Naive thymus-derived CD4-positive, alpha-beta T cell (primary cell): ENCODE results near the gene RRP9. TPM values are rescaled to one million over a fixed set of nuclear protein-coding genes. Genes with fewer than 3 reads are reported as not detected.

Source experiments
- ATAC-seq: fragments of 150-1000 bp; cut with Tn5 transposase; 2 replicates; pipeline ENCODE4 v1.10.0; 2021; ENCODE audit warnings: mild to moderate bottlenecking, moderate library complexity
- CTCF ChIA-PET: fragments of 350-600 bp; sonication (Branson Sonifier 250); formaldehyde crosslinking; loops from one replicate; lab custom pipeline; 2021; ENCODE audit warnings: antibody characterized with exemption; lab: Charles Lee
- POLR2A ChIA-PET: fragments of 350-600 bp; sonication (Branson Sonifier 250); formaldehyde crosslinking; loops from one replicate; lab custom pipeline; 2021; ENCODE audit warnings: antibody characterized with exemption, inconsistent platforms; lab: Charles Lee
- DNase-seq, 9 donors: peaks; one replicate each; pipeline versions ENCODE4 v3.0.0 to v3.0.0-alpha.2; 2020 to 2022; ENCODE audit warnings: mixed read lengths in 1 of 9
- H3K27ac ChIP-seq: one replicate; pipeline ENCODE4 v1.7.0; 2013; ENCODE audit warnings: mild to moderate bottlenecking, low read depth, low read length, moderate library complexity
- H3K27me3 ChIP-seq, 2 donors: one replicate each; pipeline ENCODE4 v1.7.0; 2013; ENCODE audit warnings: low read length in 2 of 2, mild to moderate bottlenecking in 2 of 2, moderate library complexity in 2 of 2; ENCODE audit not compliant: control insufficient read depth in 2 of 2, insufficient read depth in 2 of 2
- H3K36me3 ChIP-seq, 3 experiments: 1 replicate in 2 of 3; 2 replicates in 1 of 3; pipeline ENCODE4 v1.7.0; 2013; ENCODE audit warnings: low read length in 3 of 3, mild to moderate bottlenecking in 3 of 3, moderate library complexity in 1 of 3; ENCODE audit not compliant: insufficient read depth in 3 of 3, control insufficient read depth in 2 of 3
- H3K4me1 ChIP-seq, 2 donors: one replicate each; pipeline ENCODE4 v1.7.0; 2013; ENCODE audit warnings: low read length in 2 of 2, mild to moderate bottlenecking in 2 of 2, moderate library complexity in 1 of 2; ENCODE audit not compliant: control insufficient read depth in 2 of 2, insufficient read depth in 2 of 2
- H3K4me3 ChIP-seq: 2 replicates; pipeline ENCODE4 v1.7.0; 2013; ENCODE audit warnings: mild to moderate bottlenecking, low read length
- H3K9me3 ChIP-seq, 3 experiments: 1 replicate in 2 of 3; 2 replicates in 1 of 3; pipeline ENCODE4 v1.7.0; 2013; ENCODE audit warnings: low read length in 3 of 3; ENCODE audit not compliant: control insufficient read depth in 2 of 3
- H3K27ac Mint-ChIP-seq, 9 donors: one replicate each; pipeline ENCODE4 v1.8.0; 2020 to 2022; ENCODE audit warnings: mixed read lengths in 9 of 9, mild to moderate bottlenecking in 8 of 9, moderate library complexity in 5 of 9, inconsistent platforms in 2 of 9
- H3K27me3 Mint-ChIP-seq, 5 donors: one replicate each; pipeline ENCODE4 v1.8.0; 2021 to 2022; ENCODE audit warnings: mixed read lengths in 5 of 5, mild to moderate bottlenecking in 1 of 5
- H3K36me3 Mint-ChIP-seq, 5 donors: one replicate each; pipeline ENCODE4 v1.8.0; 2020 to 2022; ENCODE audit warnings: mixed read lengths in 5 of 5, mild to moderate bottlenecking in 3 of 5, inconsistent platforms in 1 of 5
- H3K4me1 Mint-ChIP-seq, 7 donors: one replicate each; pipeline ENCODE4 v1.8.0; 2020 to 2022; ENCODE audit warnings: mixed read lengths in 7 of 7, mild to moderate bottlenecking in 3 of 7, inconsistent platforms in 1 of 7
- H3K4me3 Mint-ChIP-seq, 10 donors: one replicate each; pipeline ENCODE4 v1.8.0; 2020 to 2022; ENCODE audit warnings: mild to moderate bottlenecking in 10 of 10, mixed read lengths in 10 of 10, moderate library complexity in 6 of 10, inconsistent platforms in 2 of 10
- H3K9me3 Mint-ChIP-seq, 11 donors: one replicate each; pipeline ENCODE4 v1.8.0; 2020 to 2022; ENCODE audit warnings: mixed read lengths in 11 of 11, mild to moderate bottlenecking in 4 of 11, inconsistent platforms in 1 of 11, moderate library complexity in 1 of 11
- intact Hi-C, 2 donors: fragments of 100-400 bp; cut with micrococcal nuclease; formaldehyde crosslinking; loops; one replicate each; pipeline ENCODE4 v1.15.1; 2023
- polyA plus RNA-seq, 2 donors: library from polyadenylated mRNA; unstranded; fragments of 300-500 nt; fragmentation: Illumina TruSeq; gene quantifications; one replicate each; pipeline ENCODE4 v1.2.3, GENCODE V29; 2021
- total RNA-seq, 6 experiments: library from RNA in 5 of 6; stranded (reverse) in 5 of 6; gene quantifications; 1 replicate in 5 of 6; 2 replicates in 1 of 6; pipeline ENCODE4 v1.2.3 and lab custom pipeline; 2021 to 2026

The RRP9 gene
- total and polyA plus RNA-seq, 7 experiments from 2014 or later, result 10.2 to 34.2 (median 18.6) TPM

GRCh38 chr3:51938780-51939425, 2.8 kb downstream of the RRP9 start:
- ChIA-PET CTCF (interaction anchor here (1.7 kb wide), 1 partner anchor 439 kb away, joined by 6 read pairs; the partner anchor contains the start of gene DCAF1), POLR2A (no interaction called here)
- H3K36me3 Mint-ChIP-seq, result peaks cover 0 to 35% (median 5%) of the 10 kb centered on the region in 5 donors
- Histone ChIP-seq H3K36me3 (peaks cover 0 to 50% (median 11%) of the 10 kb centered on the region in 3 experiments), H3K4me3 (no peak overlapping the region), H3K9me3 (no peaks in the 10 kb centered on the region), H3K4me1 (peaks cover 19 to 23% of the 10 kb centered on the region in 2 donors), H3K27me3 (no peaks in the 10 kb centered on the region), H3K27ac (no peak overlapping the region)
- no peak for DNase-seq
- H3K27ac Mint-ChIP-seq, result peak overlapping the region in 3 of 9 donors; percentile 1 to 20 (median 9)
- peak overlapping the region in 5 of 10 donors; percentile 1 to 50 (median 22) for H3K4me3 Mint-ChIP-seq
- intact Hi-C loops, result no loop called here
- no peaks in the 10 kb centered on the region for H3K9me3 Mint-ChIP-seq
- no peaks in the 10 kb centered on the region for H3K27me3 Mint-ChIP-seq
- no peak for ATAC-seq
- peaks cover 19 to 40% (median 31%) of the 10 kb centered on the region in 7 donors for H3K4me1 Mint-ChIP-seq

GRCh38 chr3:51937611-51938450, 3.9 kb downstream of the RRP9 start:
- Mint-ChIP-seq H3K36me3 (peaks cover 0 to 42% (median 5%) of the 10 kb centered on the region in 5 donors), H3K27ac (peak overlapping the region in 2 of 9 donors; percentile 28 to 56), H3K27me3 (no peaks in the 10 kb centered on the region), H3K4me3 (peak overlapping the region in 1 of 10 donors; percentile 58), H3K4me1 (peaks cover 19 to 37% (median 26%) of the 10 kb centered on the region in 7 donors), H3K9me3 (no peaks in the 10 kb centered on the region)
- Histone ChIP-seq H3K4me1 (peaks cover 16 to 17% of the 10 kb centered on the region in 2 donors), H3K27ac (no peak overlapping the region), H3K4me3 (no peak overlapping the region), H3K9me3 (no peaks in the 10 kb centered on the region), H3K36me3 (peaks cover 0 to 61% (median 16%) of the 10 kb centered on the region in 3 experiments), H3K27me3 (no peaks in the 10 kb centered on the region)
- ChIA-PET CTCF (interaction anchor here (0.6 to 1.7 kb wide), 2 partner anchors 207 to 438 kb away, joined by 3 to 6 read pairs; partner anchors contain the start of gene DCAF1), POLR2A (interaction anchor here (1.1 kb wide), 1 partner anchor 58 kb away, joined by 3 read pairs; the partner anchor contains the start of gene RPL29)
- ATAC-seq (no peak), DNase-seq (no peak)
- intact Hi-C loops, result no loop called here

GRCh38 chr3:51937014-51937413, 4.7 kb downstream of the RRP9 start:
- DNase-seq (no peak), ATAC-seq (no peak)
- no peaks in the 10 kb centered on the region for H3K27me3 Mint-ChIP-seq
- H3K4me3 Mint-ChIP-seq, result no peak overlapping the region
- POLR2A ChIA-PET, result interaction anchor here (1.1 kb wide), 1 partner anchor 58 kb away, joined by 3 read pairs; the partner anchor contains the start of gene RPL29
- Histone ChIP-seq H3K36me3 (peaks cover 0 to 64% (median 16%) of the 10 kb centered on the region in 3 experiments), H3K4me3 (no peak overlapping the region), H3K27ac (no peak overlapping the region), H3K4me1 (peaks cover 9 to 11% of the 10 kb centered on the region in 2 donors), H3K9me3 (no peaks in the 10 kb centered on the region), H3K27me3 (no peaks in the 10 kb centered on the region)
- H3K9me3 Mint-ChIP-seq, result no peaks in the 10 kb centered on the region
- H3K4me1 Mint-ChIP-seq, result peaks cover 19 to 32% (median 23%) of the 10 kb centered on the region in 7 donors
- H3K27ac Mint-ChIP-seq, result peak overlapping the region in 1 of 9 donors; percentile 5
- H3K36me3 Mint-ChIP-seq, result peaks cover 0 to 44% (median 5%) of the 10 kb centered on the region in 5 donors
- CTCF ChIA-PET, result no interaction called here
- intact Hi-C loops, result no loop called here

- H3K4me1 Mint-ChIP-seq, result peaks cover 16 to 29% (median 20%) of the 10 kb centered on the region in 7 donors
- no peak for DNase-seq
- H3K4me3 Mint-ChIP-seq, result no peak overlapping the region
- H3K27ac ChIP-seq, result no peak overlapping the region
- H3K9me3 ChIP-seq, result no peaks in the 10 kb centered on the region
- no peak overlapping the region for H3K27ac Mint-ChIP-seq
- POLR2A ChIA-PET, result no interaction called here
- H3K27me3 Mint-ChIP-seq, result no peaks in the 10 kb centered on the region
- peaks cover 6 to 7% of the 10 kb centered on the region in 2 donors for H3K4me1 ChIP-seq
- H3K4me3 ChIP-seq, result no peak overlapping the region
- peaks cover 0 to 65% (median 16%) of the 10 kb centered on the region in 3 experiments for H3K36me3 ChIP-seq
- ATAC-seq, result no peak
- peaks cover 0 to 44% (median 5%) of the 10 kb centered on the region in 5 donors for H3K36me3 Mint-ChIP-seq
- no peaks in the 10 kb centered on the region for H3K27me3 ChIP-seq
- intact Hi-C loops, result no loop called here
- CTCF ChIA-PET, result no interaction called here
- H3K9me3 Mint-ChIP-seq, result no peaks in the 10 kb centered on the region
Observed at GRCh38 chr3:51935886-51936755, 5.6 kb downstream of the RRP9 start.

- ATAC-seq, result no peak
- H3K4me1 Mint-ChIP-seq, result peaks cover 7 to 20% (median 12%) of the 10 kb centered on the region in 7 donors
- Histone ChIP-seq H3K27ac (no peak overlapping the region), H3K36me3 (peaks cover 0 to 67% (median 16%) of the 10 kb centered on the region in 3 experiments), H3K27me3 (no peaks in the 10 kb centered on the region), H3K9me3 (no peaks in the 10 kb centered on the region), H3K4me3 (no peak overlapping the region), H3K4me1 (no peaks in the 10 kb centered on the region)
- no peak for DNase-seq
- peaks cover 0 to 48% (median 5%) of the 10 kb centered on the region in 5 donors for H3K36me3 Mint-ChIP-seq
- POLR2A ChIA-PET, result interaction anchor here (0.8 kb wide), 1 partner anchor 664 kb away, joined by 4 read pairs; no protein-coding TSS in a partner anchor
- H3K27me3 Mint-ChIP-seq, result no peaks in the 10 kb centered on the region
- intact Hi-C loops, result no loop called here
- no peaks in the 10 kb centered on the region for H3K9me3 Mint-ChIP-seq
- H3K4me3 Mint-ChIP-seq, result no peak overlapping the region
- CTCF ChIA-PET, result no interaction called here
- H3K27ac Mint-ChIP-seq, result no peak overlapping the region
Observed at GRCh38 chr3:51934991-51935885, 6.5 kb downstream of the RRP9 start.
